Measurements from ENCODE around the gene NR2F1.

The NR2F1 gene

GRCh38 chr5:93591323-93591945 lies 8.4 kb downstream of the NR2F1 start:
- DNase-seq: no peak

- DNase-seq: no peak
Measured at GRCh38 chr5:93592883-93593282, 9.9 kb downstream of the NR2F1 start.

- no peak for DNase-seq
Measured at GRCh38 chr5:93593476-93594131, 10.6 kb downstream of the NR2F1 start.

- no peak for DNase-seq
Measured at GRCh38 chr5:93594591-93595419, 11.8 kb downstream of the NR2F1 start.

GRCh38 chr5:93595420-93596147 lies 12.6 kb downstream of the NR2F1 start:
- DNase-seq: no peak

GRCh38 chr5:93596310-93596675 lies 13.3 kb downstream of the NR2F1 start:
- DNase-seq: no peak

GRCh38 chr5:93596676-93597490 lies 13.9 kb downstream of the NR2F1 start:
- DNase-seq: no peak

GRCh38 chr5:93598091-93599000 lies 15.3 kb downstream of the NR2F1 start:
- no peak for DNase-seq

- DNase-seq: no peak
Measured at GRCh38 chr5:93599001-93599379, 16.0 kb downstream of the NR2F1 start.

- no peak for DNase-seq
Measured at GRCh38 chr5:93599399-93600120, 16.5 kb downstream of the NR2F1 start.

- DNase-seq: no peak
Measured at GRCh38 chr5:93600409-93601070, 17.5 kb downstream of the NR2F1 start.

GRCh38 chr5:93601071-93601801 lies 18.2 kb downstream of the NR2F1 start:
- DNase-seq: peak; percentile 44

- peak; percentile 21 for DNase-seq
Measured at GRCh38 chr5:93601802-93602155, 18.8 kb downstream of the NR2F1 start.

GRCh38 chr5:93602241-93603077 lies 19.4 kb downstream of the NR2F1 start:
- DNase-seq: no peak

- no peak for DNase-seq
Measured at GRCh38 chr5:93603078-93603792, 20.2 kb downstream of the NR2F1 start.

- DNase-seq: peak; percentile 19
Measured at GRCh38 chr5:93603793-93604643, 21.0 kb downstream of the NR2F1 start.

Data from fibroblast of skin of right quadriceps (primary cell).